OCI-LY1 (cell line): ENCODE results near the gene CCDC13.

Source experiments
- H2AFZ ChIP-seq: fragments of 200-600 bp; sonication (generic), shearing (Covaris generic); 2 replicates; pipeline ENCODE4 v1.6.0; 2014; ENCODE audit warnings: antibody characterized with exemption, mild to moderate bottlenecking, low read length
- H3F3A ChIP-seq: fragments of 200-600 bp; sonication (generic), shearing (Covaris generic); 2 replicates; pipeline ENCODE4 v1.6.0; 2014; ENCODE audit warnings: mild to moderate bottlenecking, antibody characterized with exemption, low read length, moderate library complexity; ENCODE audit not compliant: insufficient read depth
- H3K27ac ChIP-seq: fragments of 200-600 bp; sonication (generic); 2 replicates; pipeline ENCODE4 v1.5.1; 2014; ENCODE audit warnings: low read length, mixed run types, mild to moderate bottlenecking, low read depth; ENCODE audit not compliant: poor library complexity, severe bottlenecking
- H3K27me3 ChIP-seq: fragments of 200-600 bp; sonication (generic); 2 replicates; pipeline ENCODE4 v1.6.0; 2014; ENCODE audit warnings: antibody characterized with exemption, mild to moderate bottlenecking, low read length, moderate library complexity; ENCODE audit not compliant: insufficient read depth
- H3K36me3 ChIP-seq: fragments of 200-600 bp; sonication (generic); 2 replicates; pipeline ENCODE4 v1.6.1; 2014; ENCODE audit warnings: mild to moderate bottlenecking, antibody characterized with exemption, low read length, moderate library complexity, mixed read lengths; ENCODE audit not compliant: insufficient read depth
- H3K4me1 ChIP-seq: fragments of 200-600 bp; sonication (generic); 2 replicates; pipeline ENCODE4 v1.5.1; 2014; ENCODE audit warnings: mild to moderate bottlenecking, low read length, moderate library complexity; ENCODE audit not compliant: insufficient read depth, severe bottlenecking
- H3K4me2 ChIP-seq: fragments of 200-600 bp; sonication (generic), shearing (Covaris generic); 2 replicates; pipeline ENCODE4 v1.6.1; 2014; ENCODE audit warnings: low read length
- H3K4me3 ChIP-seq: fragments of 200-600 bp; sonication (generic); 2 replicates; pipeline ENCODE4 v1.5.1; 2014; ENCODE audit warnings: low read length, low read depth, mild to moderate bottlenecking, mixed read lengths; ENCODE audit not compliant: poor library complexity, severe bottlenecking
- H3K79me2 ChIP-seq: fragments of 200-600 bp; shearing (Covaris generic); 2 replicates; pipeline ENCODE4 v1.6.1; 2016; ENCODE audit warnings: mixed run types, low read length, mixed read lengths; ENCODE audit not compliant: insufficient read depth
- H3K9ac ChIP-seq: fragments of 200-600 bp; sonication (generic), shearing (Covaris generic); 2 replicates; pipeline ENCODE4 v1.6.1; 2014; ENCODE audit warnings: mild to moderate bottlenecking, low read length, mixed read lengths
- H3K9me2 ChIP-seq: fragments of 200-600 bp; sonication (generic), shearing (Covaris generic); 2 replicates; pipeline ENCODE4 v1.6.1; 2014; ENCODE audit warnings: low read depth, mild to moderate bottlenecking, low read length, mixed read lengths
- H3K9me3 ChIP-seq: fragments of 200-600 bp; shearing (Covaris generic); 2 replicates; pipeline ENCODE4 v1.6.1; 2014; ENCODE audit warnings: low read length, mixed read lengths
- H4K20me1 ChIP-seq: fragments of 200-600 bp; sonication (generic), shearing (Covaris generic); 2 replicates; pipeline ENCODE4 v1.6.0; 2016; ENCODE audit warnings: mild to moderate bottlenecking, low read length; ENCODE audit not compliant: insufficient read depth
- EZH2 ChIP-seq: fragments of 200-600 bp; sonication (generic), shearing (Covaris generic); IDR thresholded peaks from 2 replicates; pipeline ENCODE4 v1.8.0; 2017; ENCODE audit warnings: borderline replicate concordance, mixed run types, mild to moderate bottlenecking, antibody characterized with exemption, low read length, moderate library complexity, mixed read lengths
- TF ChIP-seq, protein P1 (sequence below): fragments of 200-600 bp; sonication (generic), shearing (Covaris generic); IDR thresholded peaks from 2 replicates; pipeline ENCODE4 v1.5.1; 2017; ENCODE audit warnings: mild to moderate bottlenecking, antibody characterized with exemption, low read length, moderate library complexity, mixed read lengths

CCDC13 gene

DNA sequence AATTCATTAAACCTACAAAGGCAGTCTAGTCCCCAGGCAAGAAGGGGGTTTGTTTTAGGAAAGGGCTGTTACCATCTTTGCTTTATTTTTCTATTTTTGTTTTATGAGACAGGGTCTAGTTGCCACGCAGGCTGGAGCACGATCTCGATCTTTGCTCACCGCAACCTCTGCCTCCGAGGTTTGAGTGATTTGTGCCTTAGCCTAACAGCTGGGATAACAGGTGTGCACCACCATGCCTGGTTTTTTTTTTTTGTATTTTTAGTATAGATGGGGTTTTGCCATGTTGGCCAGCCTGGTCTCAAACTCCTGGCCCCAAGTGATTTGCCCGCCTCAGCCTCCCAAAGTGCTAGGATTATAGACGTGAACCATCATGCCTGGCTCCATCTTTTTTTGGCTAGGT lies 26.3 kb upstream of the CCDC13 start:
- Histone ChIP-seq H4K20me1 (no peaks in the 10 kb centered on the region), H3K4me1 (peaks cover 30% of the 10 kb centered on the region), H3K9ac (no peak overlapping the region), H3K79me2 (peaks cover 49% of the 10 kb centered on the region), H3K9me3 (no peaks in the 10 kb centered on the region), H3K9me2 (no peaks in the 10 kb centered on the region), H3K27me3 (no peaks in the 10 kb centered on the region), H3K4me2 (no peak overlapping the region), H2AFZ (no peak overlapping the region), H3K36me3 (peaks cover 34% of the 10 kb centered on the region), H3K27ac (no peak overlapping the region), H3K4me3 (no peak overlapping the region), H3F3A (no peaks in the 10 kb centered on the region)
- no peak for TF ChIP-seq EZH2
- TF ChIP-seq, protein P1, sequence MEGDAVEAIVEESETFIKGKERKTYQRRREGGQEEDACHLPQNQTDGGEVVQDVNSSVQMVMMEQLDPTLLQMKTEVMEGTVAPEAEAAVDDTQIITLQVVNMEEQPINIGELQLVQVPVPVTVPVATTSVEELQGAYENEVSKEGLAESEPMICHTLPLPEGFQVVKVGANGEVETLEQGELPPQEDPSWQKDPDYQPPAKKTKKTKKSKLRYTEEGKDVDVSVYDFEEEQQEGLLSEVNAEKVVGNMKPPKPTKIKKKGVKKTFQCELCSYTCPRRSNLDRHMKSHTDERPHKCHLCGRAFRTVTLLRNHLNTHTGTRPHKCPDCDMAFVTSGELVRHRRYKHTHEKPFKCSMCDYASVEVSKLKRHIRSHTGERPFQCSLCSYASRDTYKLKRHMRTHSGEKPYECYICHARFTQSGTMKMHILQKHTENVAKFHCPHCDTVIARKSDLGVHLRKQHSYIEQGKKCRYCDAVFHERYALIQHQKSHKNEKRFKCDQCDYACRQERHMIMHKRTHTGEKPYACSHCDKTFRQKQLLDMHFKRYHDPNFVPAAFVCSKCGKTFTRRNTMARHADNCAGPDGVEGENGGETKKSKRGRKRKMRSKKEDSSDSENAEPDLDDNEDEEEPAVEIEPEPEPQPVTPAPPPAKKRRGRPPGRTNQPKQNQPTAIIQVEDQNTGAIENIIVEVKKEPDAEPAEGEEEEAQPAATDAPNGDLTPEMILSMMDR: no peak

DNA sequence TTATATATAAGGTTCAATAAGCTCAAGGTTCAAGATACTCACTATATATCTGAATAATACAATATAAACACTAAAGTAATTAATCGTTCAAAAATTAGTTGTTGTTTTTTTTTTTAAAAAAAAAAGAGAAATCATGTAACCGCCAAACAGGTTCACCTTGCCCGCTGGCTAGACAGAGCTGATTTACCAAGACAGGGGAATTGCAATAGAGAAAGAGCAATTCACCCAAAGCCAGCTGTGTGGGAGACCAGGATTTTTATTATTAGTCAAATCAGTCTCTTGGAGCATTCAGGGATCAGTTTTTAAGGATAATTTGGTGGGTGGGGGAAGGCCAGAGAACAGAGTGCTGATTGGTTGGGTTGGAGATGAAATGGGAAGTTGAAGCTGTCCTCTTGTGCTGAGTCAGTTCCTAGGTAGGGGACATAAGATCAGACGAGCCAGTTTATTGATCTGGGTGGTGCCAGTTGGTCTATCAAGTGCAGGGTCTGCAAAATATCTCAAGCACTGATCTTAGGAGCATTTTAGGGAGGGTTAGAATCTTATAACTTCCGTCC lies 23.4 kb upstream of the CCDC13 start:
- Histone ChIP-seq H3F3A (no peaks in the 10 kb centered on the region), H3K27ac (no peak overlapping the region), H3K9ac (no peak overlapping the region), H3K4me2 (no peak overlapping the region), H3K9me3 (no peaks in the 10 kb centered on the region), H4K20me1 (no peaks in the 10 kb centered on the region), H3K27me3 (no peaks in the 10 kb centered on the region), H3K4me1 (peaks cover 11% of the 10 kb centered on the region), H3K79me2 (peaks cover 28% of the 10 kb centered on the region), H3K4me3 (no peak overlapping the region), H3K36me3 (peaks cover 43% of the 10 kb centered on the region), H3K9me2 (no peaks in the 10 kb centered on the region), H2AFZ (no peak overlapping the region)
- TF ChIP-seq, protein P1: no peak
- no peak for TF ChIP-seq EZH2

DNA sequence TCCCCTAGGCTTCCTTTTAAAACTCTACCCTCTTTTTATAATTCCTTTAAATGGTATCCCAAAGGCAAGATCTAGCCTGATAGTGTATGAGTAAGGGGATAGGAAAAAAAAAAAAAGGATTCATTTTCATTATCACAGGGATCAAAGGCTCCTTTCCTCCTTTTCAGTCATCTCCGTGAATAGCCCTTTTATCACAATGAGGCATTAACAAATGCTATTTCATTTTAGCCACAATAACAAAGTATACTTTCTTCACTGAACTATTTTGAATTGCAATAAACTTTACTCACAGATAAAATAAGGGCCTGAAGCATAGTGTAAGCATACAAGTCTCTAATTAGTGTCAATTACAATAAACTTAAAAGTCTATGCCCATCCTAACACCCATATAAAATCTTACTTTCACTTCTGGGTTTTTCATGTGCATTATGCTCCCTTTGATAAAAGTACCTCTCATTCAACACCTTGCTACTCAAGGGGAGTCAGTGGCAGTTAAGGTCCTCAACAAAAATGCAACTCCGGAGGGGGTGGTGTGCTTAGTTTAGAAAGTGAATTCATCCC lies 22.6 kb upstream of the CCDC13 start:
- Histone ChIP-seq H2AFZ (no peak overlapping the region), H3K4me3 (no peak overlapping the region), H3K4me1 (peaks cover 5% of the 10 kb centered on the region), H3K9me2 (no peaks in the 10 kb centered on the region), H3K27ac (no peak overlapping the region), H3K9me3 (no peaks in the 10 kb centered on the region), H3K36me3 (peaks cover 42% of the 10 kb centered on the region), H3K27me3 (no peaks in the 10 kb centered on the region), H3K4me2 (no peak overlapping the region), H3K9ac (no peak overlapping the region), H4K20me1 (no peaks in the 10 kb centered on the region), H3F3A (no peaks in the 10 kb centered on the region), H3K79me2 (peaks cover 28% of the 10 kb centered on the region)
- TF ChIP-seq, protein P1: no peak
- TF ChIP-seq EZH2: no peak
